Stimulated activated CD8-positive, alpha-beta memory T cell treated with anti-CD3 and anti-CD28 coated beads, Interleukin-15, amount 100 ng/mL, for 24 hours (primary cell): Measurements from ENCODE around the gene LCN15.
"Not testable (repeated sequence)": the region's sequence is repeated elsewhere in the genome, so short reads cannot be mapped to it uniquely, and the experiment has no call there.

Experiments used
- DNase-seq: peaks from one replicate; pipeline ENCODE4 v3.0.0-alpha.2; 2020; ENCODE audit warnings: low read depth

The LCN15 gene

GRCh38 chr9:136755302-136756133 is 8.8 kb downstream of the LCN15 start:
- DNase-seq = not testable (repeated sequence)

DNA sequence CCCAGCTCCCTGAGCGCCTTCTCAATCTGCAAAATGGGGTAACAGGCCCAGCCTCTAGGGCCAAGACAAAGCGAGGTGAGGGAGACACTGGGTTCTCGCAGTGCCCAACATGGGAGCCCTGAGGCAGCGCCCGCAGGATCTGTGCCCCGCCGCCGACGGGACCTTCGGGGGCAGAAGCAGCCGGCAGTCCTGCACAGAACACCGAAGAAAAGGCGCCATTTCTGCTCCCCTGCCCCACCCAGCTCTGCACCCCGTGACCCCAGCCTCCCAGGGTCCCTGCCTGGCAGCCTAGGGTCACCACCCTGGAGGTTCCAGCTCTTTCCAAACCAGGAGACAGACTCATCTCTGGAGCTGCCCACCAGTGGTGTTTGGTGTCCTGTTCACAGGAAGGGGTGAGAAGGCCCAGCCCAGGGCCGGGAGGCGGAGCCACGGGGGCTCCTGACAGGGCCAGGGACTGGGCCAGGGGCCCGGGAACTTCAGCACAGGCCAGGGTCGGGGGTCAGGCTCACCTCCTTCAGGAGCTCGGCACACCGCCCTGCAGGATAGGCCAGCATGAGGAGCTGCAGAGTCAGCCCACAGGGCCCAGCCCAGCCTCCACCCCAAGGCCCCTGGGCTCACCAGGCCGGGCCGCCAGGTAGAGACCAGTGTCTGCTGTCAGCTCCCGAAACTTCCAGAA is 9.6 kb downstream of the LCN15 start:
- no peak for DNase-seq

DNA sequence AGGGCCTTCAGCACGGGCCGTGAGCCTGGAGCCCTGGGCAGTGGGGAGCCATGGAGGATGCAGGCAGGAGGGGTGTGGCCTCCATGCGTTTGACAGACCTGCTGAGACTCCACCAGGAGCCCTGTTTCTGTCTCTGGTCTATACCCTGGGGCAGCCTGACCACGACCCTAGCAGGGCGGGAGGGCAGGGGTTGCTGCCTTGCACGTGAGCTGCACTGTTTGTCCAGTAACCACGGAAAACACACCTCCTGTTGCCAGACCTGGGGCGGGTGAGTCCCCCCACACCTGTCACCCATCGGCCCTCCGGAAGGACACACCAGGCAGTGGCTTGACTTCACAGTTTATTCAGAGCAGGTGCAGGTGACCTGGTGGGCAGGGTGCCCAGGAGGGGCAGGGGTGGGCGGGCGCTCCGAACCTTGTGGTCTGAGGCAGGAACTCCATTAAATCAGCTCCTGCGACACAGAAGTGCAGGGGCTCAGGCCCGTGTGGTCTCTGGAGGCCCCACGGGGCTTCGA is 10.2 kb downstream of the LCN15 start:
- DNase-seq = no peak

- no peak for DNase-seq
Observed at GRCh38 chr9:136753371-136754058, 10.8 kb downstream of the LCN15 start.

GRCh38 chr9:136751814-136752213 is 12.5 kb downstream of the LCN15 start:
- DNase-seq = no peak

DNA sequence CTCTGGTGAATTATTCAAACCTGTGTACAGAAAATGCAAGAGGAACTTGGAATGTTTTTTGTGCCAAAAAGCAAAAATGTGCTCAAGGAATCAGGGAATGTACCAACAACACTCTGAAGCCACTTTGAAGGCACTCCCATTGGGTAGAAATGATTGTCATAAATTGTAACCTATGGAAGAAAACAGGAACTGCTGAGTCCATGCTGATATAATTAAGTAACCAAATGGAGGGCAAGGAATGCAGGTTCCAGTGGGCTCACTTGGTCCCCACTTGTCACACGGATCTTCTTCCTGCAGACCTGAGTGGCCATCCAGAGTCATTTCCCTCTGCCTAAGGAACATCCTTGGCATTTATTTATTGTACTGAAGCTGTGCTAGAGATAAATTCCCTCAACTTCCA is 13.1 kb downstream of the LCN15 start:
- no peak for DNase-seq

- DNase-seq = no peak
Observed at GRCh38 chr9:136750526-136750925, 13.8 kb downstream of the LCN15 start.

GRCh38 chr9:136748666-136749611 is 15.4 kb downstream of the LCN15 start:
- DNase-seq = no peak

GRCh38 chr9:136748201-136748600 is 16.1 kb downstream of the LCN15 start, which contains the start of gene LCN6:
Gene LCN6 (minus strand): TSS chr9:136748525. CDS start chr9:136748483, 42 bp downstream.
- no peak for DNase-seq

DNA sequence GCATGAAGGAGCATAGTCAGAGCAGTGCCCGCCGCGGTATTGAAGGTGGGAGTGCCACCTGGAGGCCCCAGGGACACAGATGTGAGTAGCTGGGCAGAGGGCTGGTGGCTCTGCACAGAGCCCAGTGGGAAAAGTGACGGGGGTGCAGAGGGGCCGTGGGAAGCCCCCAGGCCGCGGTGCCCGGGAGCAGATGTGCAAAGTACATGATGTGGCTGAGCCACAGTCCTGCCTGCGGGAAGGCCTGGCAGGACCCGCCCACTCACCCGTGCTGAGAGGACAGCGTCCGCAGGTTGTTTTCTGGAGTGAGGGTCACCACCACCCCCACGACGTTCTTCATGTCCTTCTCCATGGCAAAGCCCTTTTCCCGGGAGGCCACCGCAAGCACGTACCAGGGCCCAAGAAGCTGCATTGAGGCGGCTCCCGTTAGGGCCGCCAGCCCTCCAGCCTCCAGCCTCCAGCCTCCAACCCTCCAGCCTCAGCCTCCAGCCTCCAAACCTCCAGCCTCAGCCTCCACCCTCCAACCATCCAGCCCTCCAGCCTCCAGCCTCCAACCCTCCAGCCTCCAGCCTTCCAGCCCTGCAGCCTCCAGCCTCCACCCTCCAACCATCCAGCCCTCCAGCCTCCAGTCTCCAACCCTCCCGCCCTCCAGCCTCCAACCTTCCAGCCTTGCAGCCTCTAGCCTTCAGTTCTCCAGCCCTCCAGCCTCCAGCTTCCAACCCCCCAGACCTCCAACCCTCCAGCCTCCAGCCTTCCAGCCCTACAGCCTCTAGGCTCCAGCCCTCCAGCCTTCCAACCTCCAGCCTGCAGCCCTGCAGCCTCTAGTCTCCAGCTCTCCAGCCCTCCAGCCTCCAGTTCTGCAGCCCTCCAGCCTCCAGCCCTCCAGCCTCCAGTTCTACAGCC is 16.9 kb downstream of the LCN15 start:
- DNase-seq = no peak

- no peak for DNase-seq
Observed at GRCh38 chr9:136746621-136747020, 17.7 kb downstream of the LCN15 start.

DNA sequence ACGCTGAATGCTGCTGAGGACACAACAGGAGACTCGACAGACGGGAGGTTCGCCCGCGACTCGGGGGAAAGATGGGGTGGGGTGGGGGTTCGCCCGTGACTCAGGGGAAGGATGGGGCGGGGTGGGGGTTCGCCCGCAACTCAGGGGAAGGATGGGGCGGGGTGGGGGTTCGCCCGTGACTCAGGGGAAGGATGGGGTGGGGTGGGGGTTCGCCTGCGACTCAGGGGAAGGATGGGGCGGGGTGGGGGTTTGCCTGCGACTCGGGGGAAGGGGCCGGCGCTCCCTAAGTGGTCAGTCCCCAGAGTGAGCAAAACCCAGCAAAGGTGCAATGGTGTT is 18.2 kb downstream of the LCN15 start:
- DNase-seq = no peak

- DNase-seq = no peak
Observed at GRCh38 chr9:136745389-136746154, 18.7 kb downstream of the LCN15 start.

- DNase-seq = no peak
Observed at GRCh38 chr9:136744773-136745172, 19.5 kb downstream of the LCN15 start.

DNA sequence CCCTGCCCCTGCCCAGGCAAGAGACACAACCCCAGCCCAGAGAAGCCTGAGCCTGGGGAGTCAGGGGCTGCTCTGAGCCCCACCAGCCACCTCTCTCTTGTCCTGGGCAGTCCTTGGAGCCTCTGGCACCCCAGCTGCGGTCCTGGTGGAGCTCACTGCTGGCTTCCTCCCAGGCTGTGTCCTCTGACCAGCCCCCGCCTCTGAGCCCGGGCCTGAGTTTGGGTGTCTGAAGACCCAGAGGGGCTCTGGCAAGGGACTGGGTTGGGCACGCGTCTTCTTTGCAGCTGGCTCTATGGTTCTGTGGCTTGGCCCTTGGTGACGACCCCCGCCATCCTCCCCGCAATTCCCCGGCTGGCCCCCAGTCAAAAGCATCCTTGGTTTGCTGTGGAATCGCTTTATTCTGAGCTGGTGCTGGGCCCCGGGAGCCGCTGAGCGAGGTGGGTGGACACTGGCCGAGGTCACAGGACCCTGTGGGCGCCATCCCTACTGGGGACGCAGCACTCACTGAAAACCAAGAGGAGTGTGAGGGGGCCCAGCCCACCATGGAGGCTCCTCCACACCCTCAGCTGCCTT is 20.6 kb downstream of the LCN15 start:
- no peak for DNase-seq

GRCh38 chr9:136742591-136743391 is 21.5 kb downstream of the LCN15 start, which contains the start of gene LCN10:
Gene LCN10 (minus strand): TSS chr9:136742940. CDS start chr9:136742903, 37 bp downstream.
- DNase-seq = no peak

- DNase-seq = no peak
Observed at GRCh38 chr9:136741883-136742571, 22.3 kb downstream of the LCN15 start.
